Epithelial cell of esophagus (primary cell): Measurements from ENCODE around the gene GLIPR1L1.

Experiments
- DNase-seq: peaks from one replicate; pipeline ENCODE4 v3.0.0; 2010; ENCODE audit warnings: low read depth
- H3K4me3 ChIP-seq: 2 replicates; pipeline ENCODE4 v1.5.1; 2011; ENCODE audit warnings: mild to moderate bottlenecking, low read length, control low read depth
- CTCF ChIP-seq: IDR thresholded peaks from 2 replicates; pipeline ENCODE4 v1.5.1; 2011; ENCODE audit warnings: low read depth, mild to moderate bottlenecking, low read length, control low read depth, inconsistent platforms; ENCODE audit not compliant: insufficient read depth; ENCODE audit errors: missing control alignments

GLIPR1L1 gene

DNA sequence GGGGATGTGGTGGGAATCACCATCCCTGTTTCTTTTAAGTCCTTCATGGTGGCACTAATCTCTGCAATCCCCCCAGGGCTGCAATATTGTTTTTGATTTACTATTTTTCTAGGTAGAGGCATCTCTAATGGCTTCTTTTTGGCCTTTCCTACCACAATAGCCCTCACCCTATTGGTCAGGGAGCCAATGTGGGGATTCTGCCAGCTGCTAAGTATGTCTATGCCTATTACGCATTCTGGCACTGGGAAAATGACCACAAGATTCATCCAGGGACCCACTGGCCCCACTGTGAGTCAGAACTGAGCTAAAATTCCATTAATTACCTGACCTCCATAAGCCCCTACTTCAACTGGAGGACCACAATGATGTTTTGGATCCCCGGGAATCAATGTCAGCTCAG lies 40.5 kb downstream of the GLIPR1L1 start:
- TF ChIP-seq CTCF: no peak
- no peak overlapping the region for H3K4me3 ChIP-seq
- no peak for DNase-seq

DNA sequence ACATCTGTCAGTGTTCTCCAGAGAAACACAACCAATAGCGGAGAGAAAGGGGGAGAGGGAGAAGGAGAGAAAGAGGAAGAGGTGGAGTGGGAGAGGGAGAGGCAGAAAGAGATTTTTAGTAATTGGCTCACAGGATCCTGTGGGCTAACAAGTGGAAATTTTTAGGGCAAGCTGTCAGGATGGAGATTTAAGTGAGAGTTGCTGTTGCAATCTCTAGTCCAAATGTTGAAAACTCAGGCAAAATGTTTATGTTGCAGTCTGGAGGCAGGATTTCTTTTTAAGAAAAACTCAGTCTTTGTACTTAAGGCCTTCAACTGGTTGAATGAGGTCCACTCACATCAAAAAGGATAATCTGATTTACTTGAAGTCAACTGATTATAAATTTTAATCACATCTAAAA lies 43.9 kb downstream of the GLIPR1L1 start:
- TF ChIP-seq CTCF: no peak
- no peak for DNase-seq

GRCh38 chr12:75389061-75389460 lies 54.6 kb downstream of the GLIPR1L1 start:
- no peak for TF ChIP-seq CTCF
- no peak overlapping the region for H3K4me3 ChIP-seq
- DNase-seq: peak; percentile 67

More for the DNA sequence above, 43.9 kb downstream of the GLIPR1L1 start:
- no peak overlapping the region for H3K4me3 ChIP-seq

DNA sequence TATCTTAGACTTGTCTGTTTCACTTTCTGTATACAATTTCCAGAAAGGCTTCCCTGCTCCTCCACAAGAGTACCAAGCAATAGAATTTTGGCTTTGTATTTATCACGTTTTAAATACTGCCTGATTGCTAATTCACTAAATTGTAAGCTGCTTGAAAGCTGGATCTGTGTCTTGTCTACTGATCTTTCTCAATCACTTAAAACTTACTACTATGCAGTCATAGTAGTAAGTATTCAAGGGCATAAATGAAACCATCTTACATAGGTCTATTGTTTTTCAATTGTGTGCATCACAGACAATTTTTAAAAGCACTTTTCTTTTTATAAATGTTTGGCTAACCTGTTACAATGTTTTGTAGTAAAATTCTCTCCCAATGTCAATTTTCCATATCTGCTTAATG lies 55.2 kb downstream of the GLIPR1L1 start:
- DNase-seq: no peak
- no peak overlapping the region for H3K4me3 ChIP-seq
- TF ChIP-seq CTCF: no peak

- DNase-seq: no peak
- H3K4me3 ChIP-seq: peak overlapping the region; percentile 69
- TF ChIP-seq CTCF: no peak
Measured at GRCh38 chr12:75390156-75390898, 55.9 kb downstream of the GLIPR1L1 start.

DNA sequence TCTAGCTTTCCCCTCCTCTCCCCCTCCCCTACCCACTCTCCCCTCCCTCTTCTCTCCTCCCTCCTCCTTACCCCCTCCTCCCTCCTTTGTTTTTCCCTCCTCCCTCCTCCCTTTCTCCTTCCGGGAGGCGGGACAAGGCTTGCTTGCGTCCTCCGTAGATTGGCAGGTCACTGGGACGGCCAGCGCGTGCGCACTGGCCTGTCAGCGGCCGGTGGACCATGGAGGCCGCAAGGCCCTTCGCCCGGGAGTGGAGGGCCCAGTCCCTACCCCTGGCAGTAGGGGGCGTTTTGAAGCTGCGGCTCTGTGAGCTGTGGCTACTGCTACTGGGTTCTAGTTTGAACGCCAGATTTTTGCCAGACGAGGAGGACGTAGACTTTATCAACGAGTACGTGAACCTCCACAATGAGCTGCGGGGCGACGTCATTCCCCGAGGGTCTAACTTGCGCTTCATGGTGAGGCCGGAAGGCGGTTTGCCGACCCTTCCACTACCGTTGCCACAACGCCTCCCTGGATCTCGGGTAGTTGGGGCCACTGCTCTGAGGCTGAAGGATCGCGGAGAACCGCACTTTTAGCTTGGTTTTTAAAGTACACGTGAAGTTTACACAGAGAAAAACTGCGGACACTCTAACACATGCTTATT lies 56.5 kb downstream of the GLIPR1L1 start, which contains the start of gene GLIPR1L2:
TSS of gene GLIPR1L2 (plus strand) at position 191 of the 640 bp plus-strand sequence. CDS start at position 219, 28 bp downstream.
- TF ChIP-seq CTCF: peak; percentile 85

GRCh38 chr12:75404231-75404630 lies 69.8 kb downstream of the GLIPR1L1 start:
- no peak overlapping the region for H3K4me3 ChIP-seq
- no peak for TF ChIP-seq CTCF
- no peak for DNase-seq

More for the DNA sequence above, 56.5 kb downstream of the GLIPR1L1 start, which contains the start of gene GLIPR1L2:
- DNase-seq: peak; percentile 97
- H3K4me3 ChIP-seq: peak within 1 kb of the TSS; percentile 69
